HepG2 (cell line): ENCODE results near the gene FAM117B. TPM values are rescaled to one million over a fixed set of nuclear protein-coding genes. Genes with fewer than 3 reads are reported as not detected.

Experiments used
- GMEB1 ChIP-seq: sonication (generic); formaldehyde crosslinking; IDR thresholded peaks from 2 replicates; pipeline ENCODE4 v1.5.1; 2020; ENCODE audit warnings: missing genetic modification reagents, mild to moderate bottlenecking, borderline replicate concordance
- HOXA3 ChIP-seq: sonication (generic); formaldehyde crosslinking; IDR thresholded peaks from 2 replicates; pipeline ENCODE4 v1.5.0; 2020; ENCODE audit warnings: missing genetic modification reagents
- MXD1 ChIP-seq: sonication (generic); formaldehyde crosslinking; IDR thresholded peaks from 2 replicates; pipeline ENCODE4 v1.4.0; 2020; ENCODE audit warnings: mild to moderate bottlenecking, missing genetic modification reagents
- TOE1 ChIP-seq: sonication (generic); formaldehyde crosslinking; IDR thresholded peaks from 2 replicates; pipeline ENCODE4 v1.4.0; 2020; ENCODE audit warnings: mild to moderate bottlenecking, missing genetic modification reagents
- ZBTB46 ChIP-seq: sonication (generic); formaldehyde crosslinking; IDR thresholded peaks from 2 replicates; pipeline ENCODE4 v1.4.0; 2020; ENCODE audit warnings: mild to moderate bottlenecking, missing genetic modification reagents, borderline replicate concordance
- ZFX ChIP-seq: sonication (generic); formaldehyde crosslinking; IDR thresholded peaks from 2 replicates; pipeline ENCODE4 v1.4.0; 2020; ENCODE audit warnings: mild to moderate bottlenecking, low read depth, missing genetic modification reagents, moderate library complexity
- ZNF230 ChIP-seq: sonication (generic); formaldehyde crosslinking; IDR thresholded peaks from 2 replicates; pipeline ENCODE4 v1.4.0; 2020; ENCODE audit warnings: mild to moderate bottlenecking, missing genetic modification reagents
- ZNF44 ChIP-seq: sonication (generic); formaldehyde crosslinking; IDR thresholded peaks from 2 replicates; pipeline ENCODE4 v1.5.1; 2020; ENCODE audit warnings: mild to moderate bottlenecking, missing genetic modification reagents
- ZNF839 ChIP-seq: sonication (generic); formaldehyde crosslinking; IDR thresholded peaks from 2 replicates; pipeline ENCODE4 v1.4.0; 2020; ENCODE audit warnings: missing genetic modification reagents, mild to moderate bottlenecking, borderline replicate concordance
- polyA plus RNA-seq, 8 experiments: library from polyadenylated mRNA; depleted of rRNA in 3 of 8; stranded (reverse) in 7 of 8; unstranded in 1 of 8; fragments of >200 nt; fragmentation: Illumina TruSeq in 4 of 8; extraction: Trizol in 4 of 8; gene quantifications; 2 replicates each; pipeline versions ENCODE4 v1.2.1 to v1.2.3, GENCODE V29; 2011 to 2016; ENCODE audit warnings: low read depth in 4 of 8, missing spikeins in 1 of 8, mixed read lengths in 1 of 8; ENCODE audit not compliant: insufficient read depth in 1 of 8
- total RNA-seq, 5 experiments: library from RNA; depleted of rRNA; stranded (reverse); fragments of >200 nt; fragmentation: Illumina TruSeq; extraction: Trizol; gene quantifications; 2 replicates each; pipeline ENCODE4 v1.2.3, GENCODE V29; 2016; ENCODE audit warnings: low read depth in 1 of 5

The FAM117B gene
- total and polyA plus RNA-seq, 2 of the 13 experiments (the other 11 are each of a cell fraction or from before 2014, with no cell fraction given), result 5.8 to 11.0 TPM

DNA sequence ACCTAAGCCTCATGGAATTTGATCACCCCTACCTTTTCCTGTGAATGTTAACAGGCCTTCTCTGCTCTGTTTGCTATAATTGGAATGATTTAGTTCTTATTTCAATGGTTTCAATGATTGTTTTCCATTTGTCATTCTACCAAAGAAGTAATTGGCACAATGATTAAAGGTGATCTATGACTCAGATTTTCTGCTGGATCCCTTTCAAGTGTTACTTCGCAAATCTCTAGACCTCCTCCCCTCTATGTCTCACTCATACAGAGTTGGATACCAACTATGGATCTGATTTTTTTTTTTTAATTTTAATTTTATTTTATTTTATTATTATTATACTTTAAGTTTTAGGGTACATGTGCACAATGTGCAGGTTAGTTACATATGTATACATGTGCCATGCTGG lies 29.6 kb upstream of the FAM117B start (continued):
- no peak for TF ChIP-seq MXD1 (CRISPR knock-in tag)
- no peak for TF ChIP-seq GMEB1
- TF ChIP-seq ZNF44 (CRISPR knock-in tag), result no peak
- no peak for TF ChIP-seq ZFX (CRISPR knock-in tag)
- no peak for TF ChIP-seq TOE1 (CRISPR knock-in tag)
- no peak for TF ChIP-seq ZNF839
- no peak for TF ChIP-seq HOXA3
- TF ChIP-seq ZNF230 (CRISPR knock-in tag), result no peak
- TF ChIP-seq ZBTB46 (CRISPR knock-in tag), result no peak
